Measurements from ENCODE around the gene PRSS38.
"Not testable (repeated sequence)": the region's sequence is repeated elsewhere in the genome, so short reads cannot be mapped to it uniquely, and the experiment has no call there.

PRSS38 gene

GRCh38 chr1:227848430-227848932 lies 33.0 kb downstream of the PRSS38 start:
- peaks cover 5 to 8% of the 10 kb centered on the region in 2 donors for H3K9me3 Mint-ChIP-seq
- ATAC-seq (replicated peaks), result no peak
- H3K27ac Mint-ChIP-seq, result no peak overlapping the region
- peaks cover 0 to 1% of the 10 kb centered on the region in 2 donors for H3K4me1 Mint-ChIP-seq (ENCODE audit: low read depth in 2 of 2)
- no peak for DNase-seq
- H3K4me3 Mint-ChIP-seq, result no peak overlapping the region
- H3K36me3 Mint-ChIP-seq (ENCODE audit: insufficient read depth), result no peaks in the 10 kb centered on the region
- peaks cover 16 to 25% of the 10 kb centered on the region in 2 donors for H3K27me3 Mint-ChIP-seq

GRCh38 chr1:227849251-227849650 lies 33.8 kb downstream of the PRSS38 start:
- Mint-ChIP-seq H3K4me1 (ENCODE audit: low read depth in 2 of 2) (peaks cover 0 to 1% of the 10 kb centered on the region in 2 donors), H3K27me3 (peaks cover 20 to 26% of the 10 kb centered on the region in 2 donors), H3K9me3 (peaks cover 5 to 8% of the 10 kb centered on the region in 2 donors), H3K36me3 (ENCODE audit: insufficient read depth) (no peaks in the 10 kb centered on the region), H3K27ac (no peak overlapping the region), H3K4me3 (no peak overlapping the region)
- ATAC-seq (replicated peaks) (no peak), DNase-seq (no peak)

GRCh38 chr1:227854189-227854588 lies 38.7 kb downstream of the PRSS38 start:
- Mint-ChIP-seq H3K27me3 (peaks cover 20 to 26% of the 10 kb centered on the region in 2 donors), H3K4me3 (no peak overlapping the region), H3K4me1 (ENCODE audit: low read depth in 2 of 2) (no peaks in the 10 kb centered on the region), H3K36me3 (ENCODE audit: insufficient read depth) (no peaks in the 10 kb centered on the region), H3K27ac (peak overlapping the region in 1 of 2 donors; percentile 53), H3K9me3 (no peaks in the 10 kb centered on the region)
- DNase-seq (no peak), ATAC-seq (replicated peaks) (no peak)

GRCh38 chr1:227855687-227856086 lies 40.2 kb downstream of the PRSS38 start:
- no peak overlapping the region for H3K4me3 Mint-ChIP-seq
- peaks cover 20 to 28% of the 10 kb centered on the region in 2 donors for H3K27me3 Mint-ChIP-seq
- no peak overlapping the region for H3K27ac Mint-ChIP-seq
- no peak for ATAC-seq (replicated peaks)
- H3K36me3 Mint-ChIP-seq (ENCODE audit: insufficient read depth), result no peaks in the 10 kb centered on the region
- no peaks in the 10 kb centered on the region for H3K9me3 Mint-ChIP-seq
- no peaks in the 10 kb centered on the region for H3K4me1 Mint-ChIP-seq (ENCODE audit: low read depth in 2 of 2)
- DNase-seq, result no peak

GRCh38 chr1:227856147-227856858 lies 40.8 kb downstream of the PRSS38 start:
- no peaks in the 10 kb centered on the region for H3K36me3 Mint-ChIP-seq (ENCODE audit: insufficient read depth)
- ATAC-seq (replicated peaks) (no peak), DNase-seq (no peak)
- peaks cover 20 to 28% of the 10 kb centered on the region in 2 donors for H3K27me3 Mint-ChIP-seq
- no peaks in the 10 kb centered on the region for H3K9me3 Mint-ChIP-seq
- no peak overlapping the region for H3K27ac Mint-ChIP-seq
- H3K4me1 Mint-ChIP-seq (ENCODE audit: low read depth in 2 of 2), result no peaks in the 10 kb centered on the region
- no peak overlapping the region for H3K4me3 Mint-ChIP-seq

GRCh38 chr1:227864882-227865281 lies 49.4 kb downstream of the PRSS38 start:
- no peak overlapping the region for H3K4me3 Mint-ChIP-seq
- ATAC-seq (replicated peaks), result no peak
- H3K36me3 Mint-ChIP-seq (ENCODE audit: insufficient read depth), result no peaks in the 10 kb centered on the region
- peaks cover 8 to 9% of the 10 kb centered on the region in 2 donors for H3K4me1 Mint-ChIP-seq (ENCODE audit: low read depth in 2 of 2)
- peaks cover 0 to 2% of the 10 kb centered on the region in 2 donors for H3K9me3 Mint-ChIP-seq
- no peak for DNase-seq
- H3K27ac Mint-ChIP-seq, result no peak overlapping the region
- H3K27me3 Mint-ChIP-seq, result peaks cover 0 to 6% of the 10 kb centered on the region in 2 donors

- Mint-ChIP-seq H3K27ac (peak overlapping the region; percentile 6 to 65), H3K4me3 (peak overlapping the region; percentile 67 to 73), H3K9me3 (peaks cover 0 to 2% of the 10 kb centered on the region in 2 donors), H3K27me3 (peaks cover 12 to 14% of the 10 kb centered on the region in 2 donors), H3K4me1 (ENCODE audit: low read depth in 2 of 2) (peaks cover 22% of the 10 kb centered on the region in 2 donors), H3K36me3 (ENCODE audit: insufficient read depth) (no peaks in the 10 kb centered on the region)
- ATAC-seq (replicated peaks) (no peak), DNase-seq (no peak)
Observed at GRCh38 chr1:227869279-227869842, 53.9 kb downstream of the PRSS38 start.

GRCh38 chr1:227869851-227870305 lies 54.4 kb downstream of the PRSS38 start:
- ATAC-seq (replicated peaks) (peak; percentile 50), DNase-seq (no peak)
- Mint-ChIP-seq H3K9me3 (no peaks in the 10 kb centered on the region), H3K36me3 (ENCODE audit: insufficient read depth) (no peaks in the 10 kb centered on the region), H3K4me1 (ENCODE audit: low read depth in 2 of 2) (peaks cover 22% of the 10 kb centered on the region in 2 donors), H3K27me3 (peaks cover 18 to 19% of the 10 kb centered on the region in 2 donors), H3K4me3 (peak overlapping the region; percentile 67 to 73), H3K27ac (peak overlapping the region in 1 of 2 donors; percentile 65)

GRCh38 chr1:227870366-227870765 lies 54.9 kb downstream of the PRSS38 start:
- Mint-ChIP-seq H3K4me1 (ENCODE audit: low read depth in 2 of 2) (peaks cover 22% of the 10 kb centered on the region in 2 donors), H3K9me3 (no peaks in the 10 kb centered on the region), H3K27ac (peak overlapping the region in 1 of 2 donors; percentile 65), H3K36me3 (ENCODE audit: insufficient read depth) (no peaks in the 10 kb centered on the region), H3K27me3 (peaks cover 20 to 23% of the 10 kb centered on the region in 2 donors), H3K4me3 (peak overlapping the region; percentile 67 to 73)
- DNase-seq (no peak), ATAC-seq (replicated peaks) (no peak)

GRCh38 chr1:227871892-227872291 lies 56.4 kb downstream of the PRSS38 start:
- not testable (repeated sequence) for H3K9me3 Mint-ChIP-seq; DNase-seq; H3K4me3 Mint-ChIP-seq; ATAC-seq (replicated peaks); H3K36me3 Mint-ChIP-seq (ENCODE audit: insufficient read depth)
- H3K4me1 Mint-ChIP-seq (ENCODE audit: low read depth in 2 of 2), result peaks cover 22% of the 10 kb centered on the region in 2 donors
- H3K27me3 Mint-ChIP-seq, result peaks cover 20 to 23% of the 10 kb centered on the region in 2 donors
- H3K27ac Mint-ChIP-seq, result peak overlapping the region in 1 of 2 donors; percentile 18

GRCh38 chr1:227877810-227878209 lies 62.3 kb downstream of the PRSS38 start:
- not testable (repeated sequence) for H3K4me3 Mint-ChIP-seq; H3K9me3 Mint-ChIP-seq; H3K4me1 Mint-ChIP-seq (ENCODE audit: low read depth in 2 of 2); ATAC-seq (replicated peaks); DNase-seq; H3K36me3 Mint-ChIP-seq (ENCODE audit: insufficient read depth); H3K27ac Mint-ChIP-seq
- H3K27me3 Mint-ChIP-seq, result peaks cover 20 to 22% of the 10 kb centered on the region in 2 donors

GRCh38 chr1:227880342-227880924 lies 65.0 kb downstream of the PRSS38 start:
- Mint-ChIP-seq H3K27me3 (no peaks in the 10 kb centered on the region), H3K4me3 (no peak overlapping the region), H3K27ac (no peak overlapping the region)

GRCh38 chr1:227883073-227883520 lies 67.6 kb downstream of the PRSS38 start:
- Mint-ChIP-seq H3K27ac (peak overlapping the region in 1 of 2 donors; percentile 66), H3K27me3 (no peaks in the 10 kb centered on the region), H3K4me1 (ENCODE audit: low read depth in 2 of 2) (peaks cover 17% of the 10 kb centered on the region in 2 donors), H3K9me3 (no peaks in the 10 kb centered on the region), H3K36me3 (ENCODE audit: insufficient read depth) (peaks cover 3% of the 10 kb centered on the region), H3K4me3 (no peak overlapping the region)
- ATAC-seq (replicated peaks) (no peak), DNase-seq (no peak)

More at GRCh38 chr1:227880342-227880924, 65.0 kb downstream of the PRSS38 start:
- DNase-seq, result no peak
- ATAC-seq (replicated peaks), result no peak
- Mint-ChIP-seq H3K9me3 (peaks cover 0 to 3% of the 10 kb centered on the region in 2 donors), H3K36me3 (ENCODE audit: insufficient read depth) (peaks cover 3% of the 10 kb centered on the region), H3K4me1 (ENCODE audit: low read depth in 2 of 2) (peaks cover 8 to 9% of the 10 kb centered on the region in 2 donors)
